HG02642 (cell line): ENCODE results near the gene VCAN.

Source experiments
- ATAC-seq: cut with Tn5 transposase; IDR thresholded peaks from one replicate; pipeline ENCODE4 v1.9.1; 2021; ENCODE audit warnings: mild to moderate bottlenecking; ENCODE audit not compliant: unreplicated experiment, poor library complexity

Gene VCAN

DNA sequence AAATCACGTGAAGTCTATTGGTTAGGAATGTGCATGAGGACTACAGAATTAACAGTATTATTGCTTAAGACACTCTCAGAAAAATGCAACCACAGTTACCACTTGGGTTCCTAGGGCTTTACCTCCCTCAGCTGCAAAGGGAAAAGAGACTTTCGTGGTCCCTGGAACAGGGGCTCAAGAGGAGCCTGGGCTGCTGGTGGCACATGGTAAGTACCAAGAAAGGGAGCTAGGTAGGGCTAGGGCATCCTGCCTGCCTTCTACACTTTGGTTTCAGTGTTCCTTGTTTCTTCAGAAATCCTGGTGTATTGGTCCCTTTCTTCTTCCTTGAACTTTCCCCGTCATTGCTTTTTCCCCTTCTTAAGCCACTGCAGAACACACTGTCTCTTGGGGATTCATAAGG lies 7.3 kb upstream of the VCAN start:
- ATAC-seq = no peak

DNA sequence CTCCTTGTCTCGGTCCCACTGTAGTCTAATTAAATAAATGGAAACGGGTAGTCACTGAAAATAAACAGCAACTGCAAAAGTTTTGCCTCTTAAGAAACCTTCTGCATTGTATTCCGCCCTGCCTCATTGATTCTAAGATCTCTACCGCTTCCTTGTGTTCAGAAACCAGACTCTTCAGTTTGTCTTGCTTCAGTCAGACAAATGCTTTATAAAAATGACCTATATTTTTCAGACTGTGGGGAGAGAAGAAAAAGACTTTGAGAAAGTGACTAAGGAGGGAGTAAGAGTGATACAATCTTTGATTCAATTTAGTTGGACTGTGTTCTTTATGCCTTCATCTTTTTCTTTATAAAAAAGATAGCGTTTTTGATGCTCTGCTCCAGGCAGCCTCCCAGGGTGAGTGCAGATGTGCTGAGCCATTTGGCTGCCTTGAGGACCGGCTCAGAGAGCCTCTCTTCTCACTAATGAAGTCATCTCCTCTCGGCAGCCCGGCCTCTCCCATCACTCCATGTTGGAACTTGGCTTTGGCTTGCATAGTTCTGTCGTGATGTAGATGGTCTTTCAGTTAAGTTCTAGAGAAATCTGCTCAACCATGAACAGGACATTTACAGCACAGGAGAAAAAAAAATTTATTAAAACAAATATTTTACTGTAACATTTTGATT lies 4.0 kb upstream of the VCAN start:
- no peak for ATAC-seq

DNA sequence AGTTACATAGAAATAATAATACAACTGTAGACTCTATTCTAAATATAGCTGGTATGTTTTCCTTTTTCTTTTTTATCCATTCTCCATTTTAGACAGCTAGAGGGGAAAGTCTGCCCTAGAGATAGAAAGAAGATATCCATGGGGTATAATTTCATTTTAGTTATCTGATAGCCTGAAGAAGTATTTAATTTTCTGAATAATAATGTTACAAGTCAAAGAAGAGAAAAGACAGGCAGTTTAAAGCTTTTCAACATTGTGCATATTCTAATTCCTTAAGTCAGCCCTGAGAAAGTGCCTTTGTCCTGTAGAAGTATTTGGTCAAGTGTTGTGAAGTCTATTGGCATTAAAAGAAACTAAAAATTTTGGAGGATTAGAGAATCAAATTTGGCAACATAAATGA lies 2.5 kb upstream of the VCAN start:
- no peak for ATAC-seq

DNA sequence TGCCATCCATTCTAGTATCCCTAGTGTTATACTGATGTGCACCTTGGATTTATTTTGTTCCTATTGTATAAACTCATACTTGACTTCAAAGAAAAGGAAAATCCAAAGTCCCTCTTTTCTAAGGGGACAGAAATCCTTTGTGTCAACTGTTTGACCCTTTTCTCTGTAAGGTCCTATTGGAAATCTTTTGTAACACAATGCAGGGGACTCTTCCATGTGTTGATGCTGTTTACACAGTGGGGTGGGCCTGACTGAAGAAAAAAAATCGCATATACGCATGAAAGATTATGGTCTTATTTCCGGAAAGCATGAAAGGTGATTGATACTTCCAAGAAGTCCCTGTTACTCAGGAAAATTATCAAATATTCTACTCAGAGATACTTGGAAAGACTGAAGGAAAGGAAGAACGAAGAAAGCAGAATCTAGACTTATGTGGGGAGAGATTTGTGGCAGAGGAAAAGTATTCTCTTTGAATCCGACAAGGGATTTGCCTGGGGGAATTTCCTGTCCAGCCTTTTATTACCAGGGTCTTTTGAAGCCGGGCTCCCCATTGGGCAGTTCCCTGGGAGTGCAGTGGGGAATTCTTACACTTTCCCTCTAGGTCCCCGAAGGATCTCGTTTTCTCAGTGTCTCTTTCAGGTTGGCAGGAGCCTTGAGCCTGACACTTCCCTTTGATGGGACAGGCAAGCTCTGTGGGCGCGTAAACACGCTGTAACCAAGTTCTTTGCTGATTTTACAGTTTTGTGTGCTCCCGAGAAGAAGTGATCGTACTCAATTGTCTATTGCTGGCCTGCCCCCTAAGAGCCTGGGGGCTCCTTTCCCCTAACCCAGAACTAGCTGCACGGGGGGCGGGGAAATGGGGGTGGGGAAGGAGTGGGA lies 779 bp upstream of the VCAN start:
- no peak for ATAC-seq

DNA sequence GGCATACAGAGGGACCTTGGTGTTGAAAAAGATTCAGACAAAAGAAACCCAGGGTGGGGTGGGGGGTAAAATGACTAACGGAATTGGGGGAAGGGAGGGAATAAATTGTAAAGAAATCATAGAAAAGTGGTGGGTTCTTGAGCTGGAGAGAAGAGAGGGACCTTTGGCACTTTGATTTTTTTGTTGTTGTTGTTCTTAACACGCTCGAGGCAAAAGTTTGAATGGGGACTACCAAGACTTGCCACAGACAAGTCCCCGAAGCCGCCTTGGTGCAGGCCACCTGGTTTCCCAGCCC lies 616 bp downstream of the VCAN start:
- no peak for ATAC-seq

DNA sequence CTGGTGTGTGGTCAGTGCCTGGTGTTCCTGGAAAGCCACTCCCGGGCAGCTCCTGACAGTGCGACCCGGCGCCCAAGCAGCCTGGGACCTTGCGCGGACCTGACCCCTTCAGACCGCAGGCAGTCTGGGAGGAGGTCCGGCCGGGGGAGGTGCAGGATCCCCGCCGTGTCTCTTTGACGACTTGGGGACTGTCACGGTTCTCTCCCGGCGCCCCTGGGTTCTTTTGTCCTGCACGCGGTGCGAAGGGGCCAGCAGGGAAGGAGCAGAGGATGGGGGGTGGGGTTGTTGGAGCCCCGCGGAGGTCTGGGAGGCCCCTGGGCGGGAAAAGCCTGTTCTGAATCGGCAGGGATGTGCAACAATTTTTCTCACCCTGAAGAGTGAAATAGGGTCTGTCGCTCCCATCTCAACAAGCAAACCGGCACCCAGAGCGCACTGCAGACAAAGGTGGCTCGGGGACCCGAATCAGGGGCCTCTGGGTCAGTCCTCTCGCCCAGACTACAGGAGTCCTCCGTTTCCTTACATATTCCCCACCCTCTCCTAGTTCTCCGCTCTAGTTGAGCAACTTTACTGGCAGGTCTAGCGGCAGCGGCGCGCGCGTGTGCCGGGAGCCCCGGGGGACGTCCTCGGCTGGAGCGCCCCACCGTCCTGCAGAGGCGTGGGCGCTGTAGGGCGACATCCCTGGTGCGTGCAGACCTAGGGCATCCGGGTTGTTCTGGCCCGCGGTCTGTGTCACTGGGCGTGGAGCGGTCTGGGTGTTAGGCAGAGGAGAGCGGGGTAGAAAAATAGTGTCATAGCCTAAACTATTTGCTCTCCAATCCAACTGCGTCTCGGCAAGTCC lies 1.2 kb downstream of the VCAN start:
- peak; percentile 50 for ATAC-seq

DNA sequence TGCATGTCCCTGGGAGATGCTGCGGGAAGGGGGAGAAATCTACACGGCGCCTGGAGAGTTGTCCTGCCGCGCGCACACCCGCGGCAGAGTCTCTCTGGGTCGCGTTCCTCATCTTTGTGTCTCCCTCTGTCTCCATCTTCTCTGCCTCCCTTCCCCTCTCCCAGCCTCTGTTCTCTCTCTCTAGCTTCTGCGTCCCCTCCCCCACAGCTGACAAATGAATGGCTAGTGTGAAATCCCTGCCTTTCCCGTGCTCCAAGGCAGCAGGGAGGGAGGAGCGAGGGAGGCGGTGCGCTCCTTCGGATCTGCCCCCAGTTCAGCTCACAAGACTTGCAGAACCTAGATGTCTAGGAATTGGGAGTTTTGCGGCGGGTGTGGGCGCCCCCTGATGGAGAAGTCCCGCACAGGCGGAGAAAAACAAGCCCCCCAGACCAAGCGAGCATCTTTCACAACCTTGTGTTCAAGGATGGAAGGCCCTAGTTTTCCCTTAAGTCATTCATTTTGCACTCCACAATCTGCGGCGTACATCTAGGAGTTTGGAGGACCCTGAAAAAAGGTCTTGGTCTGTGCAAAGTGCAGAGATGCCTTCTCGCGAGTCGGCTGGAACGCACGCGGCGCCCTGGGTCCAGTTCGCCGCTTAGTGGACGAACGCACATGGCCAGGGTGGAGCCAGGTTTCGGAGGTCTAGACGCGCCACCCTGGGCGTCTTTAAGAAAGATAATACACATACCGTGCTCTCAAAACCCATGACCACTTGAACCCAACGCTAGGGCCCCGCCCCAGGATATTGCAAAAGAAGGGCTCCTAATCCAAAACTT lies 2.0 kb downstream of the VCAN start:
- ATAC-seq = peak; percentile 66

DNA sequence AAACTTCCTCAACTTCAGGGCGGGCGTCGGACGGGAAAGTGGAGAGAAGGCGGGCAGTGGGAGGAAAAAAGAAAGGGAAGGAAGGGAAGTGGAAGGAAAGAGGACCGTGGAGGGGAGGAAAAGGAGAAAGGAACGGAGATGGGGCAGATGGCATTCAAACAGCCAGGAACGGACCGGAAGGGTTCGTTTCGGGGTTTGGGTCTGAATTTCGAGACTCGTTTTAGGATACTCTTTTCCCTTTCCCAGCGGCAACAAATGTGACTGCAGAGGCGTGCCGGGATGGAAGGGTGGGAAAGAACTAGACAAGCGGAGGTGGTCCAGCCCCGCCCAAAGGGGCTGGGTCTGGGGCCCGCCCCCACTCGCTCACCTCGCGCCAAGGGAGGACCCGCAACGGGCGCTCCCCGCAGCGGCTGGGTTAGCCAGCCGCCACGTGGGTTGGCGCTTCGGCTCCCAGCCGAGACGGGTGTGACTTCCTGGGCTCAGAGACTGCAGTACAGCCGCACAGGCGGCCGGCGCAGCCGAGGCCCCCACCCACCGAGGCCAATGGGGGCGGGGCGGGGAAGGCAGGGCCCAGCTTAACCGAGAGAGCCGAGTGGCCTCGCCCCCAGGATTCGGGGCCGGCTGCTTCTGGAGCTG lies 2.7 kb downstream of the VCAN start:
- peak; percentile 43 for ATAC-seq

DNA sequence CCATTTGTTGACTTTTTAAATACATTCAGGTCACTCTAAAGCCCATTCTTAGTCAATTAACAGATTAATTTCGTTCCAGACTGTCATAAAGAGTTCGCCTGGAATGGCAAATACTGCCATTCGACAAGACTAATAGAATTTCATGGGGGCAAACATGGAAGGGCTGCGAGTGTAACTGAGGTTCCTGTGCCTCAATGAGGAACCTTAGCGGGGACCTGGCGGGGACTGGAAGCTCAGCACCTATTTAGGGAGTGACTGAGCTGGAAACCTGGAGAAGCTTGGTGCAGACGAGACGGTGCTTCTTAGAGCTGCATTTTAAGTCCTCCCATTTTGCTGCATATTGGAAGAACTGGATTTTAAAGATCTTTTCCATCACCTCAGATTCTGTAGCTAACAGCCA lies 3.4 kb downstream of the VCAN start:
- ATAC-seq = no peak

DNA sequence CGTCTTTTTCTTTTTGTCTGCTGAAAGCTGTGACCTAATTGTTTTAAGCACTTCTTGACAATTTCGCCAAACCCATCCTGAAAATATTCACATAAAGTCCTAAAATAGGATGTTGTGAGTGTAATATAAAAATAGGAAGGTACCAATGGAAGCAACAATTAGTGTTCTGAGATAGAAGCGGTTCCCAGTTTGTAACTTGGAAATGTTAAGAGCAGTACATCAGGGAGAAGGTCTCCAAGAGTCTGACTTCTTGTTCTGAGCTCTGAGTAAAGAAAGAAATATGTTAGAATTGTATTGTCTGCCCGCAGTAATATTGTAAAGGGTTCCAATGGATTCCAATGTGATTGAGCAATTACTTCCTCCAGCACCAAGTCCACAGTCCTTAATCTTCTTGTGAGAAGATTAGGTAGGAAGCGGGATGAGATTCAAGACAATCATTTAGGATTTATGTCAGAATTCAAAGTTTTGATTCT lies 3.9 kb downstream of the VCAN start:
- no peak for ATAC-seq

DNA sequence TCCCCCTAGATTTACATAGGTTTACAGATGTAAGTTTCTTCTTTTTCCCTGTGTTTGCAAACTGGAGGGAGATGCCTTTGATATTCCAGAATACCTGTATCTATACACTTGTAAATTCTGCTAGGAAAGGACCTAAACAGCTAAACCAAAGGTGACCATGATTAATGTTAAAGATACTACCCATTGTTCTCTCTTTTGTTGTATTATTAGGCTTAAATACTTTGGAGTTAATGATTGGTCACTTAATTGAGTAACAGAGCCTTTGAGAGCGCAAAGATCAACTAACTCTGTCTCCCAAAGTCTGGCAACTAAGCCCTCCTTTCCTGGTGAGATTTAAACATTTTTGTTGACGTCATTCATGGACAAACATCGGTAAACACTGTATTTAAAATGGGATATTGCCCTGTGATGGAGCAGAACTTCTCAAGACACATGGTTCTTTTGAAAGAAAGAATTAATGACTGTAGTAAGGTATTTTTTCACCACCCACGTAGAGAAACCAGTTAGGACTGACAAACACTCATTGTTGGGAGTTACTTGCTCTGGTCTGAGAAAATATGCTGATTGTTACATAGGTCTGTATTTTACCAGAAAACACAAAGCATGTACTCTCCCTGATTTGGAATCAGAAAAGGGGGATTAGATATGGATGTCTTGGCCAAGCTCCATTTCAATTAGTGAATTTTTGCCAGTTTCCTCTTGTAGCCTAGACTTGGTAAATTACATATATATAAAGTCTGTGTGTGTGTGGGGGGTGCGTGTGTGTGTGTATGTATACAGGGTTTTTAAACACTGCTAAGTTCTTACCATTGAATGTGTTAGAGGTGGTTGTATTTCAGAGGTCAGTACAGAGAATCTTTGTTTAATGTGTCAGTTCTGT lies 4.6 kb downstream of the VCAN start:
- no peak for ATAC-seq

DNA sequence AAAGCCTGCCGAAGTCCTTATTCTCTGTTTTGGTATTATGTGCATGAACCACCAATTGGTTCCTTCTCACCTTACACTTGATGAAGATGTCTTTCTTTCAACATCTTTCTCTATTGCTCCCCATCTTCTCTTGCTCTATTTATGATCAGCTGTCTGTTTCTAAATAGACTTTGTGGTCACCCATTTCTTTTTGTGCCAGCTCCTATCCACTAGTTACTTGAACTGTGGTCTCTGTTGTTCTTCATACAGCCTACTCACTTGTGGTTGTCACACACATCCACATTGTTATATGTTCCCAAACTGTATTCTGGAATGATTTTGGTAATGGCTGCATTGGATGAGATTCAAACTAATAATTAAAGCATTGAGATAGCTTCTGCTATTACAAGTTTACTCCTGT lies 11.4 kb downstream of the VCAN start:
- ATAC-seq = no peak

DNA sequence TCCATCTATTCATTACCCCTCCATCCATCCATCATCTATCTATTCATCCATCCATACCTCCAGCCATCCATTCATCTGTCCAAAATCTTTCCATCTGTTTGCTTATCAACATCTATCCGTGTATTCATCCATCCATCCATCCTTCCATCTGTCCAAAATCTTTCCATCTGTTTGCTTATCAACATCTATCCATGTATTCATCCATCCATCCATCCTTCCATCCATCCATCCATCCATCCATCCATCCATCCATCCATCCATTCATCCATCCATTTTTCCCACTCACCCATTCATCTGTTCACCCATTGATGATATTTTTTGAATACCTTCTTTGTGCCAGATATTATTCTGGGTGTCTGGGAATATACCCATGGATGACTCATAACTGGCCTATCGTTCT lies 12.8 kb downstream of the VCAN start:
- ATAC-seq = no peak

DNA sequence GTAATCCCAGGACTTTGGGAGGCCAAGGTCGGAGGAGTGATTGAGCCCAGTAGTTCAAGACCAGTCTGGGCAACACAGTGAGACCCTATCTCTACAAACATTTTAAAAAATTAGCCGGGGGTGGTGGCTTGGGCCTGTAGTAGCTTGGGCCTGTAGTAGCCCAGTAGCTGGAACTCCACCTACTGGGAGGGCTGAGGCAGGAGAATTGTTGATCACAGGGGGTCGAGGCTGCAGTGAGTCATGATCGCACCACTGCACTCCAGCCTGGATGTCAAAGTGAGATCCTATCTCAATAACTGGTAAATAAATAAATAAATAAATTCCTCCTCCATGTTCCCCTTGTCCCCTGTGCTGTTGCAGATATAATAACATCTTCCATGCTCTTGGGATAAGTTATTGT lies 14.3 kb downstream of the VCAN start:
- ATAC-seq = no peak

DNA sequence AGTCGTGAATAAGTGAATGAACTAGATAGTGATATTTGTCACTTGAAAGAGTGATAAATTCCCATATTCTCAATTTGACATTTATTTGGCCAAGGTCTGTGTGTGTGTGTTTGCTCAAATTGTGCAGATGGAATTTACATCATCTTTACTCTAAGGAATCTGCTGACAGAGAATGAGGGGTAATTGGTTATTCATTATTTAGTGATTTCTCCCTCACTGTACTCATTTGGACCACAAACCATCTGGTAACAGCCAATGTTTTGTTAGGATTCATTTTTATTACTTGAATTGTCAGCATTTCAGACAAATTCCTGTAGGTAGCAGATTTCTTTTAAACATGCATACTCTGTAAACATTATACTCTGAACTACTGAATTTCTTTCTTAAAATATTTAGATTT lies 15.6 kb downstream of the VCAN start:
- no peak for ATAC-seq

DNA sequence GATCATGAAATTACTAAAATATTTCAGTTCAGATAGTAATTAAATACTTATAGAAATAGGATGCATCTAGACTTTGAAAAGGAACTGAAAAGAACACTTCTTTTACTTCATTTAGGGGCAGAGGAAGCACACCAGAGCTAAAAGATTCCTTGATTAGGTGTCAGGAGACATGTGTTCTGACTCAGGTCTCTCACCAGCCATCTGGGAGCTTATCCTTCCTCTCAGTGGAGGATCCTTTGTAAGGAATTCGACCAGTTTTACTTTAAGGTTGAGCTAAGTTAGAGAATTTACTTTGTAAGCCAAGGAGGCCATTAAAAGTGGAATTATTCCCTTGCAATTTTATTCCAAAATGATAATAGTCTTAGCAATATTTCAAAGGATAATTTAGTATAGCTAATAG lies 16.7 kb downstream of the VCAN start:
- ATAC-seq = no peak

DNA sequence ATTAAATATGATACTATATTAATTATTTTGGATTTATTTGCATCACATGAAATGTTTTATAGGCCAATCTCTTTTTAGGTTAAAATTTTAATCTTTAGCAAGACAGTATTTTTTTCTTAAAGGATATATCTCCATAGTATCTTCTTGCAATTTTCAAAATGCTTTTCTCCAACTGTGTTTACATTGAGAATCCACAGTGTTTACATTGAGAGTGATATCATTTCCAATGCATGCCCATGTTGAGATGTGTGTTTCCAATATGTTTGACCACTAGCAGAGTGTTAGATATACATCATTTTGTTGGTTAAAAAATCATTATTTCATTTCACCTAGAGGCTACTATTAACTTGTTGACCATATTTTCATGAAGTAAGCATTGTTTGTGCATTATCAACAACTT lies 17.3 kb downstream of the VCAN start:
- no peak for ATAC-seq

DNA sequence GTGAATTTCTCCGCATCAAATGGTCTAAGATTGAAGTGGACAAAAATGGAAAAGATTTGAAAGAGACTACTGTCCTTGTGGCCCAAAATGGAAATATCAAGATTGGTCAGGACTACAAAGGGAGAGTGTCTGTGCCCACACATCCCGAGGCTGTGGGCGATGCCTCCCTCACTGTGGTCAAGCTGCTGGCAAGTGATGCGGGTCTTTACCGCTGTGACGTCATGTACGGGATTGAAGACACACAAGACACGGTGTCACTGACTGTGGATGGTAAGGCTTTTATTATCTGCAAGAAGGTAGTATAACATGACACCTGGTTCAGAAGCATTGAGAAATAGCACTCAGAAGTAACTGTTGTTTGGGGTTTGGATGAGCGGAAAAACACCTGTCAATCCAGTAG lies 18.7 kb downstream of the VCAN start:
- ATAC-seq = no peak

DNA sequence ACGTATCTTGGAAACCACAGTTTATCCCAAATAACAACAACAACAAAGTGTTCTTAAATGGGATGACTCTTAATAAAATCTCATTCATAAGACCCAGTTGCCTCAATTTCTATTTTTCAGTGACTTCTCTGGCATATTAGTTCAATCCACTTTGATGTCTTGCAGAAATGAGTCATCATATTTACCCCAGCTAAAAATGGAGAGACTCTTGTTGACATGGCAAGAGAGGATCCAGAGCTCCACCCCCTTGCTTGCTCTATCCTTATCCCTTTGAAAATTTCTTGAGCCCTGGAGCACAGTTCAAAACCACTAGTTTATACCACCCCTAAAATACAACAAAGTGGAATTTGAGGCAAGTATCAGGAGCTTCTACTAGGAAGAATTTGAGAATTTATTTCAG lies 20.8 kb downstream of the VCAN start:
- no peak for ATAC-seq
